HG03025 (cell line): ENCODE measurements around the gene UBE2L6.

Source experiments
- ATAC-seq: cut with Tn5 transposase; IDR thresholded peaks from one replicate; pipeline ENCODE4 v1.9.1; 2021; ENCODE audit warnings: mild to moderate bottlenecking, moderate library complexity; ENCODE audit not compliant: unreplicated experiment, low FRiP score

UBE2L6 gene

GRCh38 chr11:57568330-57568766, 876 bp upstream of the UBE2L6 start:
- peak; percentile 5 for ATAC-seq

- ATAC-seq: no peak
Observed at GRCh38 chr11:57566905-57567514, 462 bp downstream of the UBE2L6 start.

- ATAC-seq: peak; percentile 59
Observed at GRCh38 chr11:57566005-57566904, 1.2 kb downstream of the UBE2L6 start.

GRCh38 chr11:57562596-57562995, 4.9 kb downstream of the UBE2L6 start:
- ATAC-seq: no peak

- no peak for ATAC-seq
Observed at GRCh38 chr11:57560146-57560545, 7.3 kb downstream of the UBE2L6 start.

GRCh38 chr11:57556041-57556440, 11.4 kb downstream of the UBE2L6 start:
- no peak for ATAC-seq

GRCh38 chr11:57555393-57555792, 12.1 kb downstream of the UBE2L6 start:
- ATAC-seq: no peak

- no peak for ATAC-seq
Observed at GRCh38 chr11:57552479-57552878, 15.0 kb downstream of the UBE2L6 start.

GRCh38 chr11:57551941-57552340, 15.5 kb downstream of the UBE2L6 start:
- ATAC-seq: no peak

GRCh38 chr11:57549983-57550382, 17.5 kb downstream of the UBE2L6 start:
- ATAC-seq: no peak

- ATAC-seq: peak; percentile 65
Observed at GRCh38 chr11:57547854-57548377, 19.6 kb downstream of the UBE2L6 start.

GRCh38 chr11:57546869-57547475, 20.5 kb downstream of the UBE2L6 start:
- no peak for ATAC-seq

- no peak for ATAC-seq
Observed at GRCh38 chr11:57546451-57546850, 21.0 kb downstream of the UBE2L6 start.

- ATAC-seq: no peak
Observed at GRCh38 chr11:57545883-57546282, 21.6 kb downstream of the UBE2L6 start.

- ATAC-seq: no peak
Observed at GRCh38 chr11:57544566-57544965, 22.9 kb downstream of the UBE2L6 start.

- no peak for ATAC-seq
Observed at GRCh38 chr11:57543593-57543992, 23.9 kb downstream of the UBE2L6 start.

- ATAC-seq: no peak
Observed at GRCh38 chr11:57542582-57542981, 24.9 kb downstream of the UBE2L6 start.

- ATAC-seq: no peak
Observed at GRCh38 chr11:57541169-57541568, 26.3 kb downstream of the UBE2L6 start.

- ATAC-seq: no peak
Observed at GRCh38 chr11:57539342-57539741, 28.1 kb downstream of the UBE2L6 start.

- ATAC-seq: no peak
Observed at GRCh38 chr11:57536947-57537619, 30.4 kb downstream of the UBE2L6 start, which contains the start of gene SMTNL1. TSS of gene SMTNL1 (plus strand) at chr11:57537595. CDS start at chr11:57542643, 5,048 bp downstream.
